Heart left ventricle (tissue), 16 donors: Measurements from ENCODE around the gene ETV2. TPM values are rescaled to one million over a fixed set of nuclear protein-coding genes. Genes with fewer than 3 reads are reported as not detected.
A peak's percentile ranks its signal among the peaks of the same experiment; 100 is the strongest.

Experiments used
- ATAC-seq, 4 donors: fragments of 200-7000 bp; cut with Tn5 transposase; one replicate each; pipeline ENCODE4 v1.9.1; 2020 to 2022; ENCODE audit warnings: moderate library complexity in 4 of 4, mild to moderate bottlenecking in 3 of 4, moderate number of reproducible peaks in 1 of 4
- DNase-seq, 5 donors: peaks; one replicate each; pipeline ENCODE4 v3.0.0-alpha.2; 2020
- H3K27ac ChIP-seq, 12 donors: fragments of 200-600 bp; sonication (generic) in 4 of 12; one replicate each; pipeline versions ENCODE4 v1.5.0 to v1.8.0; 2016 to 2022; ENCODE audit warnings: mild to moderate bottlenecking in 2 of 12
- H3K27me3 ChIP-seq, 9 donors: fragments of 200-600 bp; sonication (generic) in 2 of 9; one replicate each; pipeline versions ENCODE4 v1.5.1 to v1.8.0; 2016 to 2022; ENCODE audit warnings: mild to moderate bottlenecking in 3 of 9
- H3K36me3 ChIP-seq, 9 donors: fragments of 200-600 bp; sonication (generic) in 2 of 9; one replicate each; pipeline versions ENCODE4 v1.5.0 to v1.8.0; 2018 to 2022; ENCODE audit warnings: mild to moderate bottlenecking in 2 of 9
- H3K4me1 ChIP-seq, 12 donors: fragments of 200-600 bp; sonication (generic) in 4 of 12; one replicate each; pipeline versions ENCODE4 v1.5.0 to v1.8.0; 2016 to 2022; ENCODE audit warnings: mild to moderate bottlenecking in 3 of 12
- H3K4me3 ChIP-seq, 12 donors: fragments of 200-600 bp; sonication (generic) in 4 of 12; one replicate each; pipeline versions ENCODE4 v1.5.0 to v1.8.0; 2017 to 2022; ENCODE audit warnings: mild to moderate bottlenecking in 9 of 12, moderate library complexity in 4 of 12
- H3K9me3 ChIP-seq, 12 donors: fragments of 200-600 bp; sonication (generic) in 4 of 12; one replicate each; pipeline versions ENCODE4 v1.5.0 to v1.8.0; 2016 to 2022; ENCODE audit warnings: mild to moderate bottlenecking in 1 of 12
- POLR2A ChIP-seq, 2 donors: fragments of 450-650 bp; IDR thresholded peaks; one replicate each; pipeline ENCODE4 v1.6.1; 2017; ENCODE audit warnings: antibody characterized with exemption in 2 of 2, mild to moderate bottlenecking in 2 of 2, moderate library complexity in 2 of 2
- WGBS, 4 donors: extraction: QIAGEN DNeasy Blood & Tissue Kit in 2 of 4; methylation state at CpG; one replicate each; pipeline versions ENCODE4 v1.1.5 to v1.1.7; 2013 to 2018; 5-methylcytosine and 5-hydroxymethylcytosine counted together
- intact Hi-C, 10 donors: fragments of 100-400 bp; cut with DNase I; formaldehyde crosslinking; loops; one replicate each; pipeline versions ENCODE4 v1.11.1 to v1.14.2; 2022
- polyA plus RNA-seq, 2 donors: library from polyadenylated mRNA; stranded (reverse); fragments of 200-250 nt; gene quantifications; one replicate each; pipeline ENCODE4 v1.2.3, GENCODE V29; 2013
- total RNA-seq, 9 donors: library from RNA; depleted of rRNA in 2 of 9; stranded (reverse); fragments of >200 nt in 2 of 9; fragmentation: NEBNext Ultra II Directional in 3 of 9; extraction: Animal tissue kit (Norgen Biotek cat#: 25700) in 3 of 9; gene quantifications; one replicate each; pipeline versions ENCODE4 v1.1.0 to v1.2.4, GENCODE V29; 2016 to 2023
- TF ChIP-seq, protein P1 (sequence below), 12 donors: fragments of 200-600 bp; sonication (generic) in 4 of 12; IDR thresholded peaks; one replicate each; pipeline versions ENCODE4 v1.5.0 to v1.8.0; 2018 to 2022; ENCODE audit warnings: antibody characterized with exemption in 12 of 12, mild to moderate bottlenecking in 5 of 12
- donor health status: ischemic (EF 13 %, LVEDD 7.1; RV severe dilation, severe dysfunction).
- donor health status: healthy with polysubstance abuse.
- donor health status: DM: no; HTN: yes; CAD: no.
- donor health status: DM: no; HTN: no; CAD: no.
- donor health status: ischemic (EF 25% LVEDD 6.9; RV normal size, moderate dysfunction).
- donor health status: ischemic (EF 25% LVEDD 5.7; RV mildly dilated, moderate dysfunction).
- donor health status: healthy.
- donor health status: DM: yes; HTN: yes; CAD: no.
- donor health status: ischemic (EF 35%, LVEDD 5.7; RV mildly dilated, moderate dysfunction).
- donor health status: nonischemic (EF 11% LVEDD 7.7; RV severe dilation, severe dysfunction).
- donor health status: DM: yes; HTN: yes; CAD: no.
- donor health status: PGD.
- donor health status: ischemic (EF 29% LVEDD 5.4; RV normal size, mild dysfunction).
- donor health status: nonischemic (EF 23%, LVEDD 6.1; RV moderate dilation, normal function).

Gene ETV2
- total and polyA plus RNA-seq, 11 donors: 0.23 to 1.6 (median 0.62) TPM; not detected in 2

DNA sequence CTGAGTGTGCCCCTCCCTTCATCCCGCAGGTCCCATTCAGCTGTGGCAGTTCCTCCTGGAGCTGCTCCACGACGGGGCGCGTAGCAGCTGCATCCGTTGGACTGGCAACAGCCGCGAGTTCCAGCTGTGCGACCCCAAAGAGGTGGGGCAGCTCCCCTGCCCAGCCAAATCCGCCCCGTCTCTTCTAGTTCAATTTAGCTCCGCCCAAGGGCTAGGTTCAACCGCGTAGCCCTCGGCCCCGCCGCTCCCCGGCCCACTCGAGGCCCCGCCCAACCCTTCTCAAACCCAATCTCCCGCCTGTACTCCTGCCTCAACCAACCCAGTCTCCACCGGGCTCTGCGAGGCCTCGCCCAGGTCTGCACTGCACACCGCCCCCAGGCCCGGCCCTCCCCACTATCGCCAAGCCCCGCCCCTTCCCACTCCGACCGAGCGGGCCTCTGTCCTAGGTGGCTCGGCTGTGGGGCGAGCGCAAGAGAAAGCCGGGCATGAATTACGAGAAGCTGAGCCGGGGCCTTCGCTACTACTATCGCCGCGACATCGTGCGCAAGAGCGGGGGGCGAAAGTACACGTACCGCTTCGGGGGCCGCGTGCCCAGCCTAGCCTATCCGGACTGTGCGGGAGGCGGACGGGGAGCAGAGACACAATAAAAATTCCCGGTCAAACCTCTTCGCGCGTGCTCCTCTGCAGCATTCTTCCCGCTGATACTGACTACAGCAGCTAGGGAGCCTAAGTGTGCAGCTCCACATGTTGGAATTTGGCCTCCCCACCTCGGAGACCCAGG is 2.9 kb downstream of the ETV2 start:
- peaks cover 0 to 52% (median 22%) of the 10 kb centered on the region in 12 donors for H3K4me1 ChIP-seq
- no peaks in the 10 kb centered on the region for H3K27me3 ChIP-seq
- peak; percentile 82 to 90 (median 87) for ATAC-seq
- no peaks in the 10 kb centered on the region for H3K9me3 ChIP-seq
- TF ChIP-seq, protein P1, sequence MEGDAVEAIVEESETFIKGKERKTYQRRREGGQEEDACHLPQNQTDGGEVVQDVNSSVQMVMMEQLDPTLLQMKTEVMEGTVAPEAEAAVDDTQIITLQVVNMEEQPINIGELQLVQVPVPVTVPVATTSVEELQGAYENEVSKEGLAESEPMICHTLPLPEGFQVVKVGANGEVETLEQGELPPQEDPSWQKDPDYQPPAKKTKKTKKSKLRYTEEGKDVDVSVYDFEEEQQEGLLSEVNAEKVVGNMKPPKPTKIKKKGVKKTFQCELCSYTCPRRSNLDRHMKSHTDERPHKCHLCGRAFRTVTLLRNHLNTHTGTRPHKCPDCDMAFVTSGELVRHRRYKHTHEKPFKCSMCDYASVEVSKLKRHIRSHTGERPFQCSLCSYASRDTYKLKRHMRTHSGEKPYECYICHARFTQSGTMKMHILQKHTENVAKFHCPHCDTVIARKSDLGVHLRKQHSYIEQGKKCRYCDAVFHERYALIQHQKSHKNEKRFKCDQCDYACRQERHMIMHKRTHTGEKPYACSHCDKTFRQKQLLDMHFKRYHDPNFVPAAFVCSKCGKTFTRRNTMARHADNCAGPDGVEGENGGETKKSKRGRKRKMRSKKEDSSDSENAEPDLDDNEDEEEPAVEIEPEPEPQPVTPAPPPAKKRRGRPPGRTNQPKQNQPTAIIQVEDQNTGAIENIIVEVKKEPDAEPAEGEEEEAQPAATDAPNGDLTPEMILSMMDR (IDR thresholded peaks at IDR 0.05): peak in 2 of 12 donors; percentile 6 to 8
- peak in 1 of 2 donors; percentile 51 for TF ChIP-seq POLR2A (IDR thresholded peaks at IDR 0.05)
- 0 to 1% (median 1%) methylated on average over 46 to 60 of the region's 60 CpGs for WGBS, 4 donors
- H3K36me3 ChIP-seq: peaks cover 0 to under 1% (median 0%) of the 10 kb centered on the region in 9 donors
- peak overlapping the region in 11 of 12 donors; percentile 58 to 93 (median 79) for H3K27ac ChIP-seq
- intact Hi-C loops: no loop called here
- peak overlapping the region; percentile 34 to 71 (median 62) for H3K4me3 ChIP-seq
- DNase-seq: peak; percentile 94 to 98 (median 97)

DNA sequence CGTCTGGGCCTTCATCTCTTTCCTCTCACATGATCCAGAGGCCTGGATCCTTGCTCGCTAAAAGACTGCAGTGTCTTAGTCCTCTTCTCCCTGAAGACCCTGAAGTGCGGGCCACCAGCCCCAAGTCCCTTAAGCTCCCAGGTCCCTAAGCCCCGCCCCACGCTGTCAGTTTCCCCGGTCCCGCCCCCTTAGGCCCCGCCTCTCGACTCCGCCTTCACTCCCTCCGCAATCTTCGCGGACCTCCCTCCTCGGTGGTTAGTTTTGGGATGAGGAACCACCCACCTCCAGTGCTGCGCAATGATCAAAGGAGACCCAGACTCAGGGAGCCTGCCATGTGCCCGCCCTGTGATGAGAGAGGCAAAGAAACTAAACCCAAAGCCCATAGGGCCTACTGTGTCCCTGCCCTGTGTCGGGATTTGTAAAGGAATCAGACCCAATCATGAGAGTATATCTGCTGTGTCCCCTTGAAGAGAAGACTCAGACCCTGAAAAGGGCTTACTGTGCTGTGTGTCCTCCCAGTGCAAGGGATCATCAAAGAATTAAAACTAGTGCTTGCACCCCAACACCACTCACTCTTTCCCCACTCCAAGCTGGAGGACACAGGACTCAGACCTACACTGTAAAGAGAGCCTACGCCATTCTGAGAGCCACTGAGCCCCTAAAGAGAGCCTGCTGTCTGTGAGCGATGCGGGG is 3.6 kb downstream of the ETV2 start:
- Histone ChIP-seq H3K4me3 (peak overlapping the region; percentile 34 to 71 (median 62)), H3K36me3 (peaks cover 0 to 8% (median 0%) of the 10 kb centered on the region in 9 donors), H3K9me3 (no peaks in the 10 kb centered on the region), H3K27ac (peak overlapping the region in 11 of 12 donors; percentile 58 to 93 (median 79)), H3K4me1 (peaks cover 0 to 58% (median 29%) of the 10 kb centered on the region in 12 donors), H3K27me3 (no peaks in the 10 kb centered on the region)
- peak; percentile 34 to 51 (median 38) for ATAC-seq
- peak; percentile 83 to 92 (median 90) for DNase-seq
- intact Hi-C loops: loop anchor here in 1 of 10 donors (5.0 kb wide), 1 partner anchor 102 kb away; the partner anchor contains the start of genes LIN37, PSENEN and U2AF1L4
- WGBS, 4 donors: 17 to 25% (median 18%) methylated on average over 18 to 20 of the region's 20 CpGs
- no peak for TF ChIP-seq POLR2A (IDR thresholded peaks at IDR 0.05)
- TF ChIP-seq, protein P1 (IDR thresholded peaks at IDR 0.05): peak in 1 of 12 donors; percentile 3

DNA sequence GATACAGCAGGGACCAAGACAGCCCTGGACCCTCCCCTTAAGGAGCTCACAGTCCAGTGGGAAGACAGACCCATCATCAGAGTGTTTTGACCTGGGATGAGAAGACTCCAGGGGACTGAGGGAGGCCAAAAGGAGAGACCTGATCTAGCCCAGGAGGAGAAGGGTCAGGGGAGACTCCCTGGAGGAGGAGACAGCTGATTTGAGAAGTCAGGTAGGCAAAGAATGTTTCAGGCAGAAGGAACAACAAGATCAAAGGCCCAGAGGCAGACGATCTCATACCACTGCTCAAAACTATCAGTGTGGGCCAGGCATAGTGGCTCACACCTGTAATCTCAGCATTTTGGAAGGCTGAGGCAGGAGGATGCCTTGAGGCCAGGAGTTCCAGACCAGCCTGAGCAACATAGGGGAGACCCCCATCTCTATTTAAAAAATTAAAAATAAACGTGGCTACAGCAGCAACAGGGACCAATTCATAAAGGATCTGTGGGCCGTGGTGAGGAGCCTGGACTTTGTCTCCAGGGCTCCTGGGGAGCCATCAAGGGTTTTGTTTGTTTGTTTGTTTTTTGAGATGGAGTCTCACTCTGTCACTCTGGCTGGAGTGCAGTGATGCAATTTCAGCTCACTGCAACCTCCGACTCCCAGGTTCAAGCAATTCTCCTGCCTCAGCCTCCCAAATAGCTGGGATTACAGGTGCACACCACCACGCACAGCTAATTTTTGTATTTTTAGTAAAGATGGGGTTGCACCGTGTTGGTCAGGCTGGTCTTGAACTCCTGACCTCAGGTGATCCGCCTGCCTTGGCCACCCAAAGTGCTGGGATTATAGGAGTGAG is 4.4 kb downstream of the ETV2 start:
- WGBS, 4 donors: 76 to 83% (median 79%) methylated on average over 7 of the region's 7 CpGs
- intact Hi-C loops: loop anchor here in 1 of 10 donors (5.0 kb wide), 1 partner anchor 101 kb away; the partner anchor contains the start of genes LIN37, PSENEN and U2AF1L4
- no peak for DNase-seq
- H3K36me3 ChIP-seq: peaks cover 0 to 13% (median under 1%) of the 10 kb centered on the region in 9 donors
- TF ChIP-seq, protein P1 (IDR thresholded peaks at IDR 0.05): no peak
- no peak for ATAC-seq
- H3K4me1 ChIP-seq: peaks cover 0 to 66% (median 32%) of the 10 kb centered on the region in 12 donors
- H3K27ac ChIP-seq: peak overlapping the region in 2 of 12 donors; percentile 88 to 93
- H3K9me3 ChIP-seq: no peaks in the 10 kb centered on the region
- no peak overlapping the region for H3K4me3 ChIP-seq
- no peaks in the 10 kb centered on the region for H3K27me3 ChIP-seq
